ENCODE results near the gene CLCN1. TPM values are rescaled to one million over a fixed set of nuclear protein-coding genes. Genes with fewer than 3 reads are reported as not detected.

The CLCN1 gene
- total RNA-seq, 1 donor from 2014 or later, result not detected

DNA sequence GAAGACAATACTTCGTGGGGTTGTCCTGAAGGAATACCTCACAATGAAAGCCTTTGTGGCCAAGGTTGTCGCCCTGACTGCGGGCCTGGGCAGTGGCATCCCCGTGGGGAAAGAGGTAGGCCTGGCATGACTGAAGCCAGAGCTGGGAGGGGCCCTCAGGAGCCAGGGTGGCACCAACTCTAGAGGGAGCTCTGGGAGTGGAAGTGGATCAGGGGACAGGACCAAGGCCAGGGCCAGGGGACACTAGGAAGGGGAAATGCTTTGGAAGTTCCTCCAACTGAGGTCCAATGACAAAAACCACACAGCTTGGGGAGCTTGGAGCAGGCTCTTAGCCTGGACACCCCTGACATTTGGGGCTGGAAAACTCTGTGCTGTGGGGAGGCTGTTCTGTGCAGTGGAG is 5.8 kb downstream of the CLCN1 start:
- Histone ChIP-seq H4K20me1 (ENCODE audit: low read depth) (no peaks in the 10 kb centered on the region), H3K9ac (no peak overlapping the region), H3K27ac (no peak overlapping the region), H3K36me3 (no peaks in the 10 kb centered on the region), H3K4me3 (no peak overlapping the region), H3K4me2 (no peak overlapping the region), H3K9me3 (ENCODE audit: low read depth) (no peaks in the 10 kb centered on the region), H3F3A (ENCODE audit: low read depth) (no peaks in the 10 kb centered on the region), H3K79me2 (ENCODE audit: low read depth) (no peaks in the 10 kb centered on the region), H2AFZ (replicated peaks) (no peak overlapping the region), H3K27me3 (no peaks in the 10 kb centered on the region), H3K4me1 (no peaks in the 10 kb centered on the region)
- Mint-ChIP-seq H3K9me3 (no peaks in the 10 kb centered on the region), H3K36me3 (no peaks in the 10 kb centered on the region), H3K4me3 (no peak overlapping the region), H3K4me1 (peaks cover 34% of the 10 kb centered on the region), H3K27me3 (ENCODE audit: insufficient read depth, low read depth) (peaks cover 16% of the 10 kb centered on the region), H3K27ac (no peak overlapping the region)
- no peak for DNase-seq (ENCODE audit: low spot score)
- no peak for TF ChIP-seq EZH2 (IDR thresholded peaks at IDR 0.05)
- no peak for TF ChIP-seq CTCF (IDR thresholded peaks at IDR 0.05)
- TF ChIP-seq EZH2phosphoT487 (IDR thresholded peaks at IDR 0.05), result no peak

GRCh38 chr7:143322760-143323633 is 7.1 kb downstream of the CLCN1 start:
- H3K27ac ChIP-seq, result no peak overlapping the region

GRCh38 chr7:143323653-143324052 is 7.7 kb downstream of the CLCN1 start:
- Histone ChIP-seq H3K4me1 (no peaks in the 10 kb centered on the region), H3K4me3 (no peak overlapping the region), H4K20me1 (ENCODE audit: low read depth) (no peaks in the 10 kb centered on the region), H2AFZ (replicated peaks) (peak overlapping the region; percentile 42), H3F3A (ENCODE audit: low read depth) (no peaks in the 10 kb centered on the region), H3K27me3 (no peaks in the 10 kb centered on the region), H3K27ac (no peak overlapping the region), H3K36me3 (no peaks in the 10 kb centered on the region), H3K9ac (no peak overlapping the region), H3K4me2 (no peak overlapping the region), H3K9me3 (ENCODE audit: low read depth) (no peaks in the 10 kb centered on the region), H3K79me2 (ENCODE audit: low read depth) (no peaks in the 10 kb centered on the region)
- no peak overlapping the region for H3K4me3 Mint-ChIP-seq
- H3K36me3 Mint-ChIP-seq, result no peaks in the 10 kb centered on the region
- peak overlapping the region; percentile 30 for H3K27ac Mint-ChIP-seq
- no peak for TF ChIP-seq EZH2phosphoT487 (IDR thresholded peaks at IDR 0.05)
- no peak for TF ChIP-seq EZH2 (IDR thresholded peaks at IDR 0.05)
- no peak for TF ChIP-seq CTCF (IDR thresholded peaks at IDR 0.05)
- H3K27me3 Mint-ChIP-seq (ENCODE audit: insufficient read depth, low read depth), result peaks cover 12% of the 10 kb centered on the region
- peaks cover 26% of the 10 kb centered on the region for H3K4me1 Mint-ChIP-seq
- DNase-seq (ENCODE audit: low spot score), result no peak
- no peaks in the 10 kb centered on the region for H3K9me3 Mint-ChIP-seq

More at GRCh38 chr7:143322760-143323633, 7.1 kb downstream of the CLCN1 start:
- no peak for DNase-seq (ENCODE audit: low spot score)
- H3K4me2 ChIP-seq, result no peak overlapping the region
- Mint-ChIP-seq H3K4me3 (no peak overlapping the region), H3K36me3 (no peaks in the 10 kb centered on the region), H3K4me1 (peaks cover 29% of the 10 kb centered on the region), H3K27me3 (ENCODE audit: insufficient read depth, low read depth) (peaks cover 13% of the 10 kb centered on the region), H3K9me3 (no peaks in the 10 kb centered on the region), H3K27ac (peak overlapping the region; percentile 66)
- no peaks in the 10 kb centered on the region for H3K9me3 ChIP-seq (ENCODE audit: low read depth)
- H3K4me1 ChIP-seq, result no peaks in the 10 kb centered on the region
- no peak overlapping the region for H3K4me3 ChIP-seq
- H3K27me3 ChIP-seq, result no peaks in the 10 kb centered on the region
- peak overlapping the region; percentile 42 for H2AFZ ChIP-seq (replicated peaks)
- TF ChIP-seq EZH2phosphoT487 (IDR thresholded peaks at IDR 0.05) (no peak), EZH2 (IDR thresholded peaks at IDR 0.05) (no peak), CTCF (IDR thresholded peaks at IDR 0.05) (no peak)
- no peaks in the 10 kb centered on the region for H4K20me1 ChIP-seq (ENCODE audit: low read depth)
- no peaks in the 10 kb centered on the region for H3K36me3 ChIP-seq
- no peaks in the 10 kb centered on the region for H3K79me2 ChIP-seq (ENCODE audit: low read depth)
- H3K9ac ChIP-seq, result no peak overlapping the region
- H3F3A ChIP-seq (ENCODE audit: low read depth), result no peaks in the 10 kb centered on the region
